ENCODE data around the gene MLXIP. TPM values are rescaled to one million over a fixed set of nuclear protein-coding genes. Genes with fewer than 3 reads are reported as not detected.

Gene MLXIP
- total RNA-seq, 2 donors from 2014 or later: 158 to 201 TPM

DNA sequence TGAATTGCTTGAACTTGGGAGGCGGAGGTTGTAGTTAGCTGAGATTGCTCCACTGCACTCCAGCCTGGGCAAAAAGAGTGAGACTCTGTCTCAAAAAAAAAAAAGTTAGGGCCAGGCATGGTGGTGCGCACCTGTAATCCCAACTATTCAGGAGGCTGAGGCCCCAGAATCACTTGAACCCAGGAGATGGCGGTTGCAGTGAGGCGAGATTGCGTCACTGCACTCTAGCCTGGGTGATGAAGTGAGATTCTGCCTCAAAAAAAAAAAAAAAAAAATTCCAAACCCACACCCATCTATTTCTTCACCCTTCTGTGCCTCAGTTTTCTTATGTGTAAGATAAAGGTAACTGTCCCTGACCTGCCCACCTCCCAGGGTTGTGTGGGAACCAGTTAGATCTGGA, 11.0 kb upstream of the MLXIP start:
- Histone ChIP-seq H3K9ac (ENCODE audit: low read depth in 2 of 2, low read length in 2 of 2) (no peak overlapping the region), H3K27ac (no peak overlapping the region), H3K36me3 (no peaks in the 10 kb centered on the region), H3K4me1 (peaks cover 9% of the 10 kb centered on the region), H3K4me3 (no peak overlapping the region), H3K27me3 (no peaks in the 10 kb centered on the region), H3K9me3 (no peaks in the 10 kb centered on the region)
- no peak for DNase-seq
- TF ChIP-seq, protein P1, sequence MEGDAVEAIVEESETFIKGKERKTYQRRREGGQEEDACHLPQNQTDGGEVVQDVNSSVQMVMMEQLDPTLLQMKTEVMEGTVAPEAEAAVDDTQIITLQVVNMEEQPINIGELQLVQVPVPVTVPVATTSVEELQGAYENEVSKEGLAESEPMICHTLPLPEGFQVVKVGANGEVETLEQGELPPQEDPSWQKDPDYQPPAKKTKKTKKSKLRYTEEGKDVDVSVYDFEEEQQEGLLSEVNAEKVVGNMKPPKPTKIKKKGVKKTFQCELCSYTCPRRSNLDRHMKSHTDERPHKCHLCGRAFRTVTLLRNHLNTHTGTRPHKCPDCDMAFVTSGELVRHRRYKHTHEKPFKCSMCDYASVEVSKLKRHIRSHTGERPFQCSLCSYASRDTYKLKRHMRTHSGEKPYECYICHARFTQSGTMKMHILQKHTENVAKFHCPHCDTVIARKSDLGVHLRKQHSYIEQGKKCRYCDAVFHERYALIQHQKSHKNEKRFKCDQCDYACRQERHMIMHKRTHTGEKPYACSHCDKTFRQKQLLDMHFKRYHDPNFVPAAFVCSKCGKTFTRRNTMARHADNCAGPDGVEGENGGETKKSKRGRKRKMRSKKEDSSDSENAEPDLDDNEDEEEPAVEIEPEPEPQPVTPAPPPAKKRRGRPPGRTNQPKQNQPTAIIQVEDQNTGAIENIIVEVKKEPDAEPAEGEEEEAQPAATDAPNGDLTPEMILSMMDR (IDR thresholded peaks at IDR 0.05): no peak
- intact Hi-C loops (cut with DNase I): no loop called here

DNA sequence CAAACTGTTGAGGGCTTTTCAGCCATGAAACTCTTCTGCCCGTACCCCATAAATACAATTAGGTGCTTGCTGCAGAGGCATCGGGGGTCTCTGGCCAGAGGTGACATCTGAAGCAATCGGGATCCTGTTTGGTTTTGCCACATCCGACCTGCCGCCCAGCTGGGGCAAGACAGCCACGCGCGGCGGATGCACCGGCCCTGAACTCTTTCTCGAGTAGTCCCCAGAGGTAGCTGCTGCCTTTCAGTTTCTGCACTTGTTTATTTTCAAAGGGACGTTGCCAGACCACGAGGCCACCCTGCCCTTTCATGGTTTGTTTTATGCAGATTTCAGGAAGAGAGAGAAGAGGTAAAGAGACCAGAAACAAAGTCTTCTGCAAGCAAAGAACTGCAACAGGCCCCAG, 10.6 kb upstream of the MLXIP start:
- TF ChIP-seq, protein P1 (IDR thresholded peaks at IDR 0.05): no peak
- no peak for DNase-seq
- no peaks in the 10 kb centered on the region for H3K27me3 ChIP-seq
- no peak overlapping the region for H3K4me3 ChIP-seq
- H3K9me3 ChIP-seq: no peaks in the 10 kb centered on the region
- H3K4me1 ChIP-seq: peaks cover 9% of the 10 kb centered on the region
- peak overlapping the region in 1 of 2 donors; percentile 34 for H3K9ac ChIP-seq (ENCODE audit: low read depth in 2 of 2, low read length in 2 of 2)
- H3K27ac ChIP-seq: no peak overlapping the region
- intact Hi-C loops (cut with DNase I): no loop called here
- no peaks in the 10 kb centered on the region for H3K36me3 ChIP-seq

DNA sequence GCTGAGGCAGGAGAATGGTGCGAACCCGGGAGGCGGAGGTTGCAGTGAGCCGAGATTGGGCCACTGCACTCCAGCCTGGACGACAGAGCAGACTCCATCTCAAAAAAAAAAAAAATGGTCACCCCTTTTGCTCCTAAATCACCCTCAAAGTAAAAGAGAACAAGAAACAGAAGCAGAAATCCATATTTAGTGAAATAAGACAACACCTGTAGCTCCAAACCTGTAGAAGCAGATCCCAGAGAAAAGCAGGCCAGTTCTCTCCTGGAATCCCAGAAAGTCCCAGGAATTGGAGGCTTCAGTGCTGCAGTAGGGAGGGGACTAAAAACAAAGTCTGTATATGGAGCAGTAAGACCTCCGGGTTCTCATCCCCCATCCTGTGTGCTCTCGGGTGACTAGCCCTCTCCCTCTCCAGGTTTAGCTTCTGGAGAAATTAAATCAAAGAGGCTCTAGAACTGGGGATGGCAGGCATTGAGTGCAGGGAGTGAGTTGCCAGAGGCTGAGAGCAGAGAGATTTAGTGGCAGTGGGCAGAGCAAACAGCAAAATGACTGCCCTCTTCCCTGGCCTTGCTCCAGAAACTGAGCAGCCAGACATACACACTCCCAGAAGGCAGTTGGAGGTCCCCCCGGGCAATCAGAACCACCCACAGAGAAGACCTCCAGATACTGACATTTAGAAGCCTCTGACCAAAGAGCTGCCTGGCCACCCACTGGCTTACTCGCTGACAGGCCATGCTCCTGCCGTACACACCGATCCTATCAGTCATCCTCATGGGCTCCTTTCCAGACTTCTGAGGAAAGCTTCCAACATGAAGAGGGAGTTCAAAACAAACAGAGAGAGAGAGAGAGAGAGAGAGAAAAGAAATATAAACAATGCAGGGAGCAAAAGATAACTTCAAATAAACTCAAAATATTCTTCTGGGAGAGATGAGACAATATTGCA, 6.3 kb upstream of the MLXIP start:
- Histone ChIP-seq H3K9me3 (no peaks in the 10 kb centered on the region), H3K27ac (peak overlapping the region; percentile 48), H3K27me3 (no peaks in the 10 kb centered on the region), H3K4me3 (no peak overlapping the region), H3K9ac (ENCODE audit: low read depth in 2 of 2, low read length in 2 of 2) (peak overlapping the region; percentile 3 to 22), H3K4me1 (peaks cover 3% of the 10 kb centered on the region), H3K36me3 (no peaks in the 10 kb centered on the region)
- intact Hi-C loops (cut with DNase I): no loop called here
- DNase-seq: peak; percentile 41
- TF ChIP-seq, protein P1 (IDR thresholded peaks at IDR 0.05): no peak

DNA sequence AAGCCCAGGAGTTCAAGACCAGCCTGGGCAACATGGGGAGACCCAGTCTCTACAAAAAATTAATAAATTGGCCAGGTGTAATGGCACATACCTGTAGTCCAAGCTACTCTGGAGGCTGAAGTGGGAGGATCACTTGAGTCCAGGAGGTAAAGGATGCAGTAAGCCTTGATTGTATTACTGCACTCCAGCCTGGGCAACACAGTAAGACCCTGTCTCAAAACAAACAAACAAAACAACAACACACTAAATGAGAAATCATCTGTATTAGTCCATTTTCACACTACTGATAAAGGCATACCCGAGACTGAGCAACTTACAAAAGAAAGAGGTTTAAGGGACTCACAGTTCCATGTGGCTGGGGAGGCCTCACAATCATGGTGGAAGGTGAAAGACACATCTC, 4.7 kb upstream of the MLXIP start:
- Histone ChIP-seq H3K9me3 (no peaks in the 10 kb centered on the region), H3K27me3 (no peaks in the 10 kb centered on the region), H3K4me3 (no peak overlapping the region), H3K9ac (ENCODE audit: low read depth in 2 of 2, low read length in 2 of 2) (no peak overlapping the region), H3K27ac (no peak overlapping the region), H3K36me3 (no peaks in the 10 kb centered on the region), H3K4me1 (peaks cover 3% of the 10 kb centered on the region)
- DNase-seq: no peak
- TF ChIP-seq, protein P1 (IDR thresholded peaks at IDR 0.05): no peak
- intact Hi-C loops (cut with DNase I): no loop called here

DNA sequence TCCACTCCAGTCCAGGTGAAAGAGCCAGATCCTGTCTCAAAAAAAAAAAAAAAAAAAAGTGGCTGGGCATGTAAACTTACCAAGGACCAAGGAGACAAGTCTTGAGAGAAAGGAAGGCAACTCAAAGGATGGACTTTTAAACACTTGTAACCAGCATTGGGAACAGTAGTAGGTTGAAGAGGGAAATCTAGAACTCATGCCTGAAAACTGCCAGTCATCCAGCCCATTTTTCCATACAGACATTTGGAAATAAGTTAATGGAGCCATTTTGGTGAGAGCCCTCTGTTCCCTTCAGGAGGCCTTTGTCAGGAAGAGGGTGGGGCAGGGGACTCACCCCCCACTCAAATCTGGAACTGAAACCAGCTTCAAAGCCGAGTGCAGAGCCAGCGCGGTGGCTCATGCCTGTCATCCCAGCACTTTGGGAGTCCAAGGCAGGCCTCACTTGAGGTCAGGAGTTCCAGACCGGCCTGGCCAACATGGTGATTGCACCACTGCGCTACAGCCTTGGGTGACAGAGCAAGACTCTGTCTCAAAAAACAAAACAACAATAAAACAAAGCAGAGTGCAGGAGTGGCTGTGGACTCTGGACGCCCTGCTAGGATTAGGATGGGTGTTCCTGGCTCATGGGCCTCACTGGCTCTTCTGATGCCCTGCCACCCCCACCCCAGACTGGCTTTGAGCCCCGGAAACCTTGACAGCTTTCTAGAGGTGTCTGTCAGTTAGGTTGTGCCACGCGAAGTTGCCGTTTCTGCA, 1.6 kb upstream of the MLXIP start:
- Histone ChIP-seq H3K4me3 (no peak overlapping the region), H3K9ac (ENCODE audit: low read depth in 2 of 2, low read length in 2 of 2) (peak overlapping the region in 1 of 2 donors; percentile 89), H3K9me3 (no peaks in the 10 kb centered on the region), H3K4me1 (peaks cover 3% of the 10 kb centered on the region), H3K27ac (peak overlapping the region; percentile 80), H3K27me3 (no peaks in the 10 kb centered on the region), H3K36me3 (no peaks in the 10 kb centered on the region)
- TF ChIP-seq, protein P1 (IDR thresholded peaks at IDR 0.05): no peak
- DNase-seq: peak; percentile 80
- intact Hi-C loops (cut with DNase I): no loop called here

Data from colonic mucosa (tissue), 4 donors.